ENCODE results near the gene FAM9A. TPM values are rescaled to one million over a fixed set of nuclear protein-coding genes. Genes with fewer than 3 reads are reported as not detected.

Gene FAM9A
- total and polyA plus RNA-seq, 2 of the 4 experiments (the other 2 are of a cell fraction) = not detected

GRCh38 chrX:8845469-8845868 lies 44.3 kb upstream of the FAM9A start:
- DNase-seq = no peak
- TF ChIP-seq MAFK (IDR thresholded peaks at IDR 0.05; ENCODE audit: low read depth, low read length) (no peak), USF2 (IDR thresholded peaks at IDR 0.05; ENCODE audit: low read depth, low read length) (no peak), MXI1 (IDR thresholded peaks at IDR 0.05; ENCODE audit: borderline replicate concordance, low read depth, low read length) (no peak), CTCF (conservative IDR thresholded peaks at IDR 0.05; ENCODE audit: low read depth, low read length) (no peak), NFE2L2 (IDR thresholded peaks at IDR 0.05; ENCODE audit: low read depth, low read length) (no peak)
- Histone ChIP-seq H3K27ac (ENCODE audit: insufficient read depth, low read length) (0 out of 2 replicates have a peak overlapping the region, but pooled peaks have one; percentile 15), H2AK9ac (replicated peaks; ENCODE audit: low read depth, low read length, poor library complexity) (no peak overlapping the region), H4K8ac (ENCODE audit: low read depth in 2 of 2, low read length in 2 of 2) (peak overlapping the region in 1 of 2 experiments; percentile 56; a peak in 2 of 4 replicates), H3K36me3 (ENCODE audit: control insufficient read depth, insufficient read depth, low read length) (no peaks in the 10 kb centered on the region), H3K9ac (ENCODE audit: low read depth, low read length) (no peak overlapping the region), H3K14ac (replicated peaks; ENCODE audit: low read depth, low read length) (peak overlapping the region; percentile 73), H3K4ac (ENCODE audit: low read depth, low read length) (peak overlapping the region; percentile 70), H3K56ac (ENCODE audit: extremely low read depth, insufficient read depth, low read length) (no peak overlapping the region), H3K4me2 (ENCODE audit: low read depth, low read length) (no peak overlapping the region), H4K20me1 (ENCODE audit: insufficient read depth, low read length) (no peaks in the 10 kb centered on the region), H3K79me1 (ENCODE audit: low read depth in 1 of 2, low read length in 2 of 2) (no peaks in the 10 kb centered on the region), H3K27me3 (ENCODE audit: control insufficient read depth, insufficient read depth, low read length) (no peaks in the 10 kb centered on the region), H2BK120ac (ENCODE audit: low read depth, low read length) (peak overlapping the region; percentile 53; the same call in 1 of the 2 replicates), H2BK15ac (ENCODE audit: low read depth, low read length) (no peak overlapping the region; the same call in 2 of the 3 replicates), H3K9me1 (ENCODE audit: insufficient read depth, low read length) (0 out of 2 replicates have a peak, but pooled peaks cover 3% of the 10 kb centered on the region), H4K5ac (ENCODE audit: low read depth, low read length) (no peak overlapping the region), H3K9me3 (ENCODE audit: control insufficient read depth, insufficient read depth, low read length) (no peaks in the 10 kb centered on the region), H3K4me1 (ENCODE audit: control insufficient read depth, insufficient read depth, low read length) (peaks cover 9% of the 10 kb centered on the region), H2BK5ac (ENCODE audit: low read depth, low read length, poor library complexity, severe bottlenecking) (peak overlapping the region; percentile 42), H2BK20ac (ENCODE audit: low read depth, low read length) (peak overlapping the region; percentile 86; the same call in 1 of the 2 replicates), H3K18ac (ENCODE audit: low read depth, low read length) (0 out of 2 replicates have a peak overlapping the region, but pooled peaks have one; percentile 41), H3K23ac (ENCODE audit: low read depth, low read length) (no peak overlapping the region), H3K4me3 (ENCODE audit: insufficient read depth, low read depth, low read length) (no peak overlapping the region), H2AK5ac (ENCODE audit: low read depth, low read length) (peak overlapping the region; percentile 37; the same call in 1 of the 2 replicates), H2AFZ (replicated peaks; ENCODE audit: low read length, poor library complexity) (peak overlapping the region; percentile 25), H4K91ac (ENCODE audit: insufficient read depth, low read depth, low read length) (no peak overlapping the region; the same call in 1 of the 2 replicates)
- ChIA-PET POLR2A (ENCODE audit: unreplicated experiment) (no interaction called here), CTCF (no interaction called here)
- intact Hi-C loops (cut with micrococcal nuclease) (no loop called here), dilution Hi-C loops (cut with HindIII; ENCODE audit: low sequenced_read_pairs, unreplicated experiment) (no loop called here), in situ Hi-C loops (cut with MboI; ENCODE audit: low sequenced_read_pairs) (no loop called here)
- ATAC-seq (ENCODE audit: low read depth) = no peak
- no TSS peak for BruUV-seq (replicated peaks)
- WGBS, 2 experiments (ENCODE audit: extremely low coverage in 2 of 2, insufficient read length in 1 of 2) = 78% methylated on average over 8 of the region's 10 CpGs; no CpG with 5 or more reads in 1 of the 2 experiments
